ENCODE results near the gene PTOV1. TPM values are rescaled to one million over a fixed set of nuclear protein-coding genes. Genes with fewer than 3 reads are reported as not detected.

The PTOV1 gene
- total and polyA plus RNA-seq, 2 of the 8 experiments (the other 6 are each of a cell fraction or from before 2014, with no cell fraction given), result 147 to 251 TPM

DNA sequence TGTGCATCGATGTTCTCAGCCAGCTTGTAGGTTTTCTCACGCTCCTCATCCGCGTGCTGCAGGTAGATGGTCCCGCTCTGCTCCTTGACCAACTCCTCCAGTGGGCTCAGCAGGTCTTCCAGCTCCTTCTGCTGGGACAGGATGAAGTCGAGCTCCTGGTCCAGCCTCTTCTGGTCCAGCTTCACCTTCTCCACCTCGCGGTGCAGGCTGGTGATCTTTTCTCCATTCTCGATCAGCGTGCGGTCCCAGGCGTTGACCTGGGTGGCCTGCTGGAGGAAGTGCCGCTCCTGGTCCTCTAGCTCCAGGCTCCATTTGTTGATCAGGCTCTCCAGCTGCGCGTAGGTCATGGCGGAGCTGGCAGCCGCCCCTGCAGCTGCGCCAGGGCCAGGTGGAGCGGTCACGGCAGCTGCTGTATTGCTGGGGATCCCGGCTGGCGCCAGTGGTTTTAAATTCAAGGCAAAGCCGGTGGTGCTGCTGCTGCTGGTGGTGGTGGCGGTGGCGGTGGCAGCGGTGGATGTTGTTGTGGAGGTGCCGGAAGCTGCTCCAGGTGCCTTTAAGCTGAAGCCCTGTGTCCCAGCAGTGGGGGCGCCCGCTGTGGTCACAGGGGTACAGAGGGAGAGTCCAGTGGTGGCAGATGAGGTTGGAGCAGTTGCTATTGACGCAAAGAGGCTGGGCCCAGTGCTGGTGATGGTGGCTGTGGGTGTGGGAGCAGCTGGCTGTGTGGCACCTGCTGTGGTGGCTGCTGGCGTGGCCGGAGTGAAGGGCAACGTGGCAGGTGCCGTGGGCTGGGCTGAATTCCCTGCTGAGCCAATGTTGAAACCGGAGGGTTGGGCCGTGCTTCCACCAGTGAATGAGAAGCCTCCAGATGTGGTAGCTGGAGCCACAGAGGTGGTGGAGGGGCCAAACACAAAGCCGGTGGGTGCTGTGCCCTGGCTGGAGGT lies 57.8 kb downstream of the PTOV1 start (continued):
- no peak for TF ChIP-seq CHD7 (IDR thresholded peaks at IDR 0.05; ENCODE audit: insufficient replicate concordance, low read length)

Data from H1 (cell line).